Thyroid gland (tissue), 4 donors: Measurements from ENCODE around the gene BMS1.
"Not testable (repeated sequence)": the region's sequence is repeated elsewhere in the genome, so short reads cannot be mapped to it uniquely, and the experiment has no call there.

Experiments used
- CTCF ChIP-seq, 6 experiments: fragments of 200-600 bp in 3 of 6; fragments of 450-650 bp in 3 of 6; sonication (generic) in 3 of 6; IDR thresholded peaks; one replicate each; pipeline ENCODE4 v1.5.1; 2016 to 2019; ENCODE audit warnings: antibody characterized with exemption in 6 of 6, mild to moderate bottlenecking in 2 of 6, inconsistent platforms in 1 of 6, moderate library complexity in 1 of 6
- POLR2A ChIP-seq, 2 donors: fragments of 450-650 bp; IDR thresholded peaks; one replicate each; pipeline ENCODE4 v1.6.1; 2017; ENCODE audit warnings: antibody characterized with exemption in 2 of 2, mild to moderate bottlenecking in 2 of 2, moderate library complexity in 1 of 2

- not testable (repeated sequence) for TF ChIP-seq CTCF, POLR2A (IDR thresholded peaks at IDR 0.05)
Observed at GRCh38 chr10:42847261-42847660, 64.7 kb downstream of the BMS1 start.
